Fibroblast of lung (primary cell): ENCODE results near the gene PIAS4. TPM values are rescaled to one million over a fixed set of nuclear protein-coding genes. Genes with fewer than 3 reads are reported as not detected.

Experiments
- DNase-seq, 2 donors: peaks; one replicate each; pipeline versions ENCODE4 v3.0.0 to v3.0.0-alpha.2; 2010; ENCODE audit warnings: low read depth in 2 of 2
- H2AFZ ChIP-seq: 2 replicates; pipeline ENCODE4 v1.5.1; 2012; ENCODE audit warnings: low read length, control low read depth, inconsistent platforms
- H3K27ac ChIP-seq: 2 replicates; pipeline ENCODE4 v1.5.1; 2011; ENCODE audit warnings: low read length, control low read depth; ENCODE audit not compliant: insufficient read depth
- H3K27me3 ChIP-seq: 2 replicates; pipeline ENCODE4 v1.5.1; 2011; ENCODE audit warnings: mild to moderate bottlenecking, low read length; ENCODE audit not compliant: control insufficient read depth, insufficient read depth
- H3K36me3 ChIP-seq: 2 replicates; pipeline ENCODE4 v1.5.1; 2011; ENCODE audit warnings: low read length; ENCODE audit not compliant: control insufficient read depth, insufficient read depth
- H3K4me1 ChIP-seq: 2 replicates; pipeline ENCODE4 v1.5.1; 2011; ENCODE audit warnings: low read length; ENCODE audit not compliant: control insufficient read depth, insufficient read depth; ENCODE audit errors: extremely low read depth
- H3K4me2 ChIP-seq: 2 replicates; pipeline ENCODE4 v1.5.1; 2011; ENCODE audit warnings: low read length, control low read depth; ENCODE audit not compliant: insufficient read depth; ENCODE audit errors: extremely low read depth
- H3K4me3 ChIP-seq, 4 experiments: fragments of 200-600 bp in 1 of 4; sonication (generic) in 1 of 4; replicated peaks in 1 of 4; 2 replicates each; pipeline ENCODE4 v1.5.1; 2011 to 2016; ENCODE audit warnings: low read length in 4 of 4, low read depth in 3 of 4, mild to moderate bottlenecking in 3 of 4, control low read depth in 2 of 4, inconsistent platforms in 1 of 4, mixed read lengths in 1 of 4; ENCODE audit not compliant: insufficient read depth in 1 of 4; ENCODE audit errors: control extremely low read depth in 1 of 4
- H3K79me2 ChIP-seq: 2 replicates; pipeline ENCODE4 v1.5.1; 2012; ENCODE audit warnings: mild to moderate bottlenecking, low read length, inconsistent platforms; ENCODE audit not compliant: control insufficient read depth, insufficient read depth
- H3K9ac ChIP-seq: 2 replicates; pipeline ENCODE4 v1.5.1; 2011; ENCODE audit warnings: mild to moderate bottlenecking, low read length, control low read depth; ENCODE audit not compliant: insufficient read depth
- H3K9me3 ChIP-seq: 2 replicates; pipeline ENCODE4 v1.5.1; 2012; ENCODE audit warnings: low read depth, low read length; ENCODE audit not compliant: control insufficient read depth, insufficient read depth
- H4K20me1 ChIP-seq: 2 replicates; pipeline ENCODE4 v1.5.1; 2011; ENCODE audit warnings: low read length; ENCODE audit not compliant: control insufficient read depth, insufficient read depth; ENCODE audit errors: extremely low read depth
- CTCF ChIP-seq, 2 donors: IDR thresholded peaks in 1 of 2; conservative IDR thresholded peaks in 1 of 2; 1 replicate in 1 of 2; 2 replicates in 1 of 2; pipeline ENCODE4 v1.5.1; 2011 to 2012; ENCODE audit warnings: low read length in 2 of 2, control low read depth in 1 of 2, inconsistent platforms in 1 of 2, low read depth in 1 of 2, mild to moderate bottlenecking in 1 of 2
- EZH2 ChIP-seq: IDR thresholded peaks from 2 replicates; pipeline ENCODE4 v1.5.1; 2012; ENCODE audit warnings: low read length, control low read depth, mild to moderate bottlenecking; ENCODE audit errors: missing control alignments
- polyA plus RNA-seq, 2 donors: library from polyadenylated mRNA; depleted of rRNA in 1 of 2; stranded (reverse) in 1 of 2; unstranded in 1 of 2; fragments of >200 nt; gene quantifications; 2 replicates each; pipeline ENCODE4 v1.2.1, GENCODE V29; 2011 to 2012; ENCODE audit warnings: missing spikeins in 1 of 2
- total RNA-seq: library from RNA; depleted of rRNA; stranded (reverse); fragments of >200 nt; gene quantifications from 2 replicates; pipeline ENCODE4 v1.2.1, GENCODE V29; 2014

PIAS4 gene
- total and polyA plus RNA-seq, 2 donors (not counting 1 experiment from before 2014, with no cell fraction given), result 6.6 to 14.9 TPM

- no peaks in the 10 kb centered on the region for H4K20me1 ChIP-seq
Measured at GRCh38 chr19:4018140-4018613, 10.6 kb downstream of the PIAS4 start.

GRCh38 chr19:4018775-4019504 is 11.4 kb downstream of the PIAS4 start:
- H2AFZ ChIP-seq, result no peak overlapping the region
- no peaks in the 10 kb centered on the region for H3K9me3 ChIP-seq
- no peak for DNase-seq
- TF ChIP-seq CTCF (conservative IDR thresholded peaks at IDR 0.05 in 1 of 2, IDR thresholded peaks at IDR 0.05 in 1 of 2; ENCODE audit: low read depth in 1 of 2, low read length in 2 of 2) (no peak), EZH2 (no peak)
- peaks cover 30% of the 10 kb centered on the region for H3K79me2 ChIP-seq
- no peak overlapping the region for H3K27ac ChIP-seq
- H3K36me3 ChIP-seq, result peaks cover 16% of the 10 kb centered on the region
- H3K4me3 ChIP-seq, result no peak overlapping the region
- no peak overlapping the region for H3K4me2 ChIP-seq
- no peaks in the 10 kb centered on the region for H3K4me1 ChIP-seq
- H3K27me3 ChIP-seq, result no peaks in the 10 kb centered on the region
- no peak overlapping the region for H3K9ac ChIP-seq
- H4K20me1 ChIP-seq, result no peaks in the 10 kb centered on the region

More at GRCh38 chr19:4018140-4018613, 10.6 kb downstream of the PIAS4 start:
- no peak overlapping the region for H2AFZ ChIP-seq
- DNase-seq, result no peak
- peaks cover 23% of the 10 kb centered on the region for H3K36me3 ChIP-seq
- no peak overlapping the region for H3K4me3 ChIP-seq
- H3K4me1 ChIP-seq, result no peaks in the 10 kb centered on the region
- no peak overlapping the region for H3K9ac ChIP-seq
- H3K79me2 ChIP-seq, result peaks cover 35% of the 10 kb centered on the region
- H3K9me3 ChIP-seq, result no peaks in the 10 kb centered on the region
- no peaks in the 10 kb centered on the region for H3K27me3 ChIP-seq
- H3K27ac ChIP-seq, result no peak overlapping the region
- TF ChIP-seq CTCF (conservative IDR thresholded peaks at IDR 0.05 in 1 of 2, IDR thresholded peaks at IDR 0.05 in 1 of 2; ENCODE audit: low read depth in 1 of 2, low read length in 2 of 2) (no peak), EZH2 (no peak)
- H3K4me2 ChIP-seq, result no peak overlapping the region

- Histone ChIP-seq H3K79me2 (peaks cover 25% of the 10 kb centered on the region), H3K27me3 (no peaks in the 10 kb centered on the region), H4K20me1 (no peaks in the 10 kb centered on the region), H2AFZ (no peak overlapping the region), H3K4me2 (no peak overlapping the region), H3K9ac (no peak overlapping the region), H3K36me3 (peaks cover 10% of the 10 kb centered on the region), H3K4me1 (no peaks in the 10 kb centered on the region), H3K4me3 (no peak overlapping the region), H3K27ac (no peak overlapping the region), H3K9me3 (no peaks in the 10 kb centered on the region)
- no peak for DNase-seq
- no peak for TF ChIP-seq CTCF (conservative IDR thresholded peaks at IDR 0.05 in 1 of 2, IDR thresholded peaks at IDR 0.05 in 1 of 2; ENCODE audit: low read depth in 1 of 2, low read length in 2 of 2)
- no peak for TF ChIP-seq EZH2
Measured at GRCh38 chr19:4019578-4019977, 12.0 kb downstream of the PIAS4 start.
